Suprapubic skin (tissue), 3 donors: Measurements from ENCODE around the gene COX7A2.

Source experiments
- CTCF ChIP-seq, 2 donors: fragments of 200-600 bp in 1 of 2; fragments of 450-650 bp in 1 of 2; sonication (generic) in 1 of 2; IDR thresholded peaks; one replicate each; pipeline ENCODE4 v1.5.1; 2016 to 2019; ENCODE audit warnings: antibody characterized with exemption in 2 of 2, mild to moderate bottlenecking in 1 of 2, moderate library complexity in 1 of 2
- POLR2A ChIP-seq, 2 donors: fragments of 450-650 bp; IDR thresholded peaks; one replicate each; pipeline ENCODE4 v1.6.1; 2017; ENCODE audit warnings: antibody characterized with exemption in 2 of 2, mild to moderate bottlenecking in 2 of 2, moderate library complexity in 2 of 2

- TF ChIP-seq CTCF (IDR thresholded peaks at IDR 0.05) (no peak), POLR2A (IDR thresholded peaks at IDR 0.05) (no peak)
These were observed 21.3 kb downstream of the COX7A2 start for GRCh38 chr6:75222261-75222660.
